ENCODE results near the gene RBMXL3. TPM values are rescaled to one million over a fixed set of nuclear protein-coding genes. Genes with fewer than 3 reads are reported as not detected.
"Not testable (repeated sequence)": the region's sequence is repeated elsewhere in the genome, so short reads cannot be mapped to it uniquely, and the experiment has no call there.

RBMXL3 gene
- polyA plus RNA-seq, 1 donor: not detected

- WGBS (ENCODE audit: insufficient coverage, low lambda C conversion rate): no CpG with 5 or more reads among the region's 64 CpGs
Observed at GRCh38 chrX:115191490-115192243, 2.5 kb downstream of the RBMXL3 start.

GRCh38 chrX:115192244-115192700, 3.1 kb downstream of the RBMXL3 start:
- Histone ChIP-seq H3K4me1 (ENCODE audit: control insufficient read depth, insufficient read depth, low read length) (no peaks in the 10 kb centered on the region), H3K27me3 (ENCODE audit: control insufficient read depth, insufficient read depth, low read length) (no peaks in the 10 kb centered on the region), H3K36me3 (ENCODE audit: control insufficient read depth, insufficient read depth, low read length) (no peaks in the 10 kb centered on the region), H3K4me3 (ENCODE audit: low read length) (no peak overlapping the region), H3K9me3 (ENCODE audit: control insufficient read depth, low read depth, low read length) (peaks cover 35% of the 10 kb centered on the region), H3K27ac (ENCODE audit: low read length) (no peak overlapping the region)
- no peak for DNase-seq
- no CpG with 5 or more reads among the region's 35 CpGs for WGBS (ENCODE audit: insufficient coverage, low lambda C conversion rate)

More at GRCh38 chrX:115191490-115192243, 2.5 kb downstream of the RBMXL3 start:
- H3K4me3 ChIP-seq (ENCODE audit: low read length): no peak overlapping the region
- H3K27me3 ChIP-seq (ENCODE audit: control insufficient read depth, insufficient read depth, low read length): no peaks in the 10 kb centered on the region
- H3K36me3 ChIP-seq (ENCODE audit: control insufficient read depth, insufficient read depth, low read length): no peaks in the 10 kb centered on the region
- H3K4me1 ChIP-seq (ENCODE audit: control insufficient read depth, insufficient read depth, low read length): no peaks in the 10 kb centered on the region
- H3K9me3 ChIP-seq (ENCODE audit: control insufficient read depth, low read depth, low read length): peaks cover 35% of the 10 kb centered on the region
- no peak overlapping the region for H3K27ac ChIP-seq (ENCODE audit: low read length)
- DNase-seq: no peak

GRCh38 chrX:115204040-115204439, 14.8 kb downstream of the RBMXL3 start:
- Histone ChIP-seq H3K36me3 (ENCODE audit: control insufficient read depth, insufficient read depth, low read length) (no peaks in the 10 kb centered on the region), H3K4me3 (ENCODE audit: low read length) (no peak overlapping the region), H3K27ac (ENCODE audit: low read length) (no peak overlapping the region), H3K27me3 (ENCODE audit: control insufficient read depth, insufficient read depth, low read length) (no peaks in the 10 kb centered on the region), H3K4me1 (ENCODE audit: control insufficient read depth, insufficient read depth, low read length) (no peaks in the 10 kb centered on the region), H3K9me3 (ENCODE audit: control insufficient read depth, low read depth, low read length) (no peaks in the 10 kb centered on the region)
- no peak for DNase-seq
- 88% methylated on average over 1 of the region's 1 CpG for WGBS (ENCODE audit: insufficient coverage, low lambda C conversion rate)

DNA sequence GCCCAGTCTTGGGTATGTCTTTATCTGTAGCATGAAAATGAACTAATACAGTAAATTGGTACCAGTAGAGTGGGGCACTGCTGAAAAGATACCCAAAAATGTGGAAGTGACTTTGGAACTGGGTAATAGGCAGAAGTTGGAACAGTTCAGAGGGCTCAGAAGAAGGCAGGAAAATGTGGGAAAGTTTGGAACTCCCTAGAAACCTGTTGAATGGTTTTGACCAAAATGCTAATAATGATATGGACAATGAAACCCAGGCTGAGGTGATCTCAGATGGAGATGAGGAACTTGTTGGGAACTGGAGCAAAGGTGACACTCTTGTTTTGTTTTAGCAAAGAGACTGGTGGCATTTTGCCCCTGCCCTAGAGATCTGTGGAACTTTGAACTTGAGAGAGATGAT, 20.3 kb downstream of the RBMXL3 start:
- not testable (repeated sequence) for H3K4me3 ChIP-seq (ENCODE audit: low read length); DNase-seq; H3K27me3 ChIP-seq (ENCODE audit: control insufficient read depth, insufficient read depth, low read length); H3K9me3 ChIP-seq (ENCODE audit: control insufficient read depth, low read depth, low read length); H3K36me3 ChIP-seq (ENCODE audit: control insufficient read depth, insufficient read depth, low read length); H3K4me1 ChIP-seq (ENCODE audit: control insufficient read depth, insufficient read depth, low read length); H3K27ac ChIP-seq (ENCODE audit: low read length)

- no peaks in the 10 kb centered on the region for H3K4me1 ChIP-seq (ENCODE audit: control insufficient read depth, insufficient read depth, low read length)
- no peak overlapping the region for H3K27ac ChIP-seq (ENCODE audit: low read length)
- DNase-seq: no peak
- no peaks in the 10 kb centered on the region for H3K27me3 ChIP-seq (ENCODE audit: control insufficient read depth, insufficient read depth, low read length)
- whole genome bisulfite sequencing (ENCODE audit: insufficient coverage, low lambda C conversion rate): no CpG with 5 or more reads among the region's 1 CpG
- H3K4me3 ChIP-seq (ENCODE audit: low read length): no peak overlapping the region
- no peaks in the 10 kb centered on the region for H3K36me3 ChIP-seq (ENCODE audit: control insufficient read depth, insufficient read depth, low read length)
- H3K9me3 ChIP-seq (ENCODE audit: control insufficient read depth, low read depth, low read length): no peaks in the 10 kb centered on the region
Observed at GRCh38 chrX:115214151-115214550, 24.9 kb downstream of the RBMXL3 start.

GRCh38 chrX:115214605-115215004, 25.4 kb downstream of the RBMXL3 start:
- Histone ChIP-seq H3K27ac (ENCODE audit: low read length) (no peak overlapping the region), H3K27me3 (ENCODE audit: control insufficient read depth, insufficient read depth, low read length) (no peaks in the 10 kb centered on the region), H3K9me3 (ENCODE audit: control insufficient read depth, low read depth, low read length) (no peaks in the 10 kb centered on the region), H3K4me1 (ENCODE audit: control insufficient read depth, insufficient read depth, low read length) (no peaks in the 10 kb centered on the region), H3K4me3 (ENCODE audit: low read length) (no peak overlapping the region), H3K36me3 (ENCODE audit: control insufficient read depth, insufficient read depth, low read length) (no peaks in the 10 kb centered on the region)
- no peak for DNase-seq
- no CpG with 5 or more reads among the region's 3 CpGs for WGBS (ENCODE audit: insufficient coverage, low lambda C conversion rate)

GRCh38 chrX:115217346-115217745, 28.1 kb downstream of the RBMXL3 start:
- not testable (repeated sequence) for H3K4me3 ChIP-seq (ENCODE audit: low read length); DNase-seq; H3K4me1 ChIP-seq (ENCODE audit: control insufficient read depth, insufficient read depth, low read length); H3K27ac ChIP-seq (ENCODE audit: low read length); H3K9me3 ChIP-seq (ENCODE audit: control insufficient read depth, low read depth, low read length); H3K27me3 ChIP-seq (ENCODE audit: control insufficient read depth, insufficient read depth, low read length); H3K36me3 ChIP-seq (ENCODE audit: control insufficient read depth, insufficient read depth, low read length)
- WGBS (ENCODE audit: insufficient coverage, low lambda C conversion rate): no CpG with 5 or more reads among the region's 4 CpGs

DNA sequence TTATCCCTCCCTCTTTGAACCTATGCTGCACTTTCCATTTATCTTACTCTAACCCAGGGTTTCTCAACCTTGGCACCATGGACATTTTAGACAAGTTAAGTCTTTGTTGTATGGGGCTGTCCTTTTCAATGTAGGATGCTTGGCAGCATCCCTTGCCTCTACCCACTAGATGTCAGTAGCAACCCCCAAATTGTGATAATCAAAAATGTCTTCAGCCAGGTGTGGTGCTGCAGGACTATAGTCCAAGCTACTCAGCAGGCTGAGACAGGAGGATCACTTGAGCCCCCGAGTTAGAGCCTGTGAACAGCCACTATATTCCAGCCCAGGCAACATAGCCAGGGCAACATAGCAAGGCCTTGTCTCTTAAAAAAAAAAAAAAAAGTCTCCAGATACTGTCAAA, 37.7 kb downstream of the RBMXL3 start:
- no CpG with 5 or more reads among the region's 1 CpG for WGBS (ENCODE audit: insufficient coverage, low lambda C conversion rate)
- H3K4me3 ChIP-seq (ENCODE audit: low read length): no peak overlapping the region
- no peaks in the 10 kb centered on the region for H3K27me3 ChIP-seq (ENCODE audit: control insufficient read depth, insufficient read depth, low read length)
- no peaks in the 10 kb centered on the region for H3K36me3 ChIP-seq (ENCODE audit: control insufficient read depth, insufficient read depth, low read length)
- no peak for DNase-seq
- no peak overlapping the region for H3K27ac ChIP-seq (ENCODE audit: low read length)
- H3K4me1 ChIP-seq (ENCODE audit: control insufficient read depth, insufficient read depth, low read length): no peaks in the 10 kb centered on the region
- no peaks in the 10 kb centered on the region for H3K9me3 ChIP-seq (ENCODE audit: control insufficient read depth, low read depth, low read length)

- Histone ChIP-seq H3K27ac (ENCODE audit: low read length) (no peak overlapping the region), H3K36me3 (ENCODE audit: control insufficient read depth, insufficient read depth, low read length) (no peaks in the 10 kb centered on the region), H3K9me3 (ENCODE audit: control insufficient read depth, low read depth, low read length) (no peaks in the 10 kb centered on the region), H3K4me3 (ENCODE audit: low read length) (no peak overlapping the region), H3K27me3 (ENCODE audit: control insufficient read depth, insufficient read depth, low read length) (peaks cover 6% of the 10 kb centered on the region), H3K4me1 (ENCODE audit: control insufficient read depth, insufficient read depth, low read length) (no peaks in the 10 kb centered on the region)
- DNase-seq: peak in 1 of 2 donors; percentile 39
- WGBS (ENCODE audit: insufficient coverage, low lambda C conversion rate): 0% methylated on average over 1 of the region's 4 CpGs
Observed at GRCh38 chrX:115229337-115230003, 40.3 kb downstream of the RBMXL3 start.

- Histone ChIP-seq H3K36me3 (ENCODE audit: control insufficient read depth, insufficient read depth, low read length) (no peaks in the 10 kb centered on the region), H3K9me3 (ENCODE audit: control insufficient read depth, low read depth, low read length) (no peaks in the 10 kb centered on the region), H3K27ac (ENCODE audit: low read length) (no peak overlapping the region), H3K4me3 (ENCODE audit: low read length) (peak overlapping the region; percentile 51), H3K4me1 (ENCODE audit: control insufficient read depth, insufficient read depth, low read length) (no peaks in the 10 kb centered on the region), H3K27me3 (ENCODE audit: control insufficient read depth, insufficient read depth, low read length) (peaks cover 6% of the 10 kb centered on the region)
- DNase-seq: no peak
- WGBS (ENCODE audit: insufficient coverage, low lambda C conversion rate): no CpG with 5 or more reads among the region's 6 CpGs
Observed at GRCh38 chrX:115232933-115233496, 43.8 kb downstream of the RBMXL3 start.
